ENCODE measurements around the gene CDCA7L.

The CDCA7L gene, protein sequence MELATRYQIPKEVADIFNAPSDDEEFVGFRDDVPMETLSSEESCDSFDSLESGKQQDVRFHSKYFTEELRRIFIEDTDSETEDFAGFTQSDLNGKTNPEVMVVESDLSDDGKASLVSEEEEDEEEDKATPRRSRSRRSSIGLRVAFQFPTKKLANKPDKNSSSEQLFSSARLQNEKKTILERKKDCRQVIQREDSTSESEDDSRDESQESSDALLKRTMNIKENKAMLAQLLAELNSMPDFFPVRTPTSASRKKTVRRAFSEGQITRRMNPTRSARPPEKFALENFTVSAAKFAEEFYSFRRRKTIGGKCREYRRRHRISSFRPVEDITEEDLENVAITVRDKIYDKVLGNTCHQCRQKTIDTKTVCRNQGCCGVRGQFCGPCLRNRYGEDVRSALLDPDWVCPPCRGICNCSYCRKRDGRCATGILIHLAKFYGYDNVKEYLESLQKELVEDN

DNA sequence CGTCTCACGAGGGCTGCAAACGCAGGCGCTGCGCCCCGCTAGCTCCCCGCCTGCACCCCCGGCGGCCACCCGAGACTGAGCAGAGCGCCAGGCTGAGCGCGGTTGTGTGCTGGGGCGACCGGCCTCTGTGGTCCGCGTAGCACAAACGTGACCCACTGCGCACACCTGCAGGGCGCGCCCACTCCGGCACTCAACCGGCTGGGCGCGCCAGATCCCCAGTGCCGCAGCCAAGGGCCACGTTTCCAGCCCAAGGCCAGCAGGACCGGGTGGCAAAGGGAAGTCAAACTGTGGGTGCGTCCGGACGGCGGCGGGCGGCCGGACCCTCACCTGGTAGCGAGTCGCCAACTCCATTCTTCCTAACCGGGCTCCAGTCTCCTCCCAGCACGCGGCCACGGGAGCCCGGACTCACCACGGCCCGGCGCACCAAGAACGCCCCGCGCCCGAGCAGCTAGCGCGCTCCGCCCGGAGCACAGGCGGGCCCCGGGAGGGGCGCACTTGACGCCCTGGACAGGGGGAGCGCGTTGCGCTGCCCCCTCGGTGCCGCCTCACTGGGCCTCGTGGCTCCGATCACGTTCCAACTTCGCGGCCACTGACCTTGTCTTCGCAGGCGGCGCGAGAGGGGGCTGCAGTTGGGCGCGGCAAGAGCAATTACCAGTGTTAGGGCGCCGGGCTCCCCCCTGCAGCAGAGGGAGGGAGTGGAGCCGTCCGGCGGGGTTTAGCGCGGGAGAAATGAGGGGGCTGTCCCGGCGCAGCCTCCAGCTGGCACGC lies at the start of gene CDCA7L:
TSS of gene CDCA7L (minus strand) at position 446 of the 768 bp plus-strand sequence. CDS start at position 351, 95 bp downstream.
- DNase-seq: peak; percentile 80

DNA sequence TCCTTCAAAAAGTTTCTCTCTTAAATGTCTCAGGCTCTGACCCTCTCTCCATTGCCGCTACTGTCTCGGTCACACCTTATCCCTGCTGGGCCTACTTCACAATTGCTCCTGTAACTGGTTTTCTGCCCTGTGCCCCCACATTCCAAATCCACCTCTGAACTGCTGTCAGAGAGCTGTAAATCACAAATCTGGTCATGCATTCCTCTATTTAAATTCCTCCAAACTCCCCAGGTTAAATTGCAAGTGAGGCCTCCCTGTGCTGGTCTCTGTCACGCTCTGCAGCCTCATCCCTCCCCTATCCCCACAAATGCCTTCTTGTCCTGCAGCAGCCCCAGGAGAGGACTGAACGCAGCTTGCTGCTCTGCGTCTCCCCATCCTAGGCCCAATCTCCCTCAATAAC lies 40.4 kb upstream of the CDCA7L start:
- no peak for DNase-seq

- no peak for DNase-seq
Measured at GRCh38 chr7:21984042-21984441, 38.3 kb upstream of the CDCA7L start.

DNA sequence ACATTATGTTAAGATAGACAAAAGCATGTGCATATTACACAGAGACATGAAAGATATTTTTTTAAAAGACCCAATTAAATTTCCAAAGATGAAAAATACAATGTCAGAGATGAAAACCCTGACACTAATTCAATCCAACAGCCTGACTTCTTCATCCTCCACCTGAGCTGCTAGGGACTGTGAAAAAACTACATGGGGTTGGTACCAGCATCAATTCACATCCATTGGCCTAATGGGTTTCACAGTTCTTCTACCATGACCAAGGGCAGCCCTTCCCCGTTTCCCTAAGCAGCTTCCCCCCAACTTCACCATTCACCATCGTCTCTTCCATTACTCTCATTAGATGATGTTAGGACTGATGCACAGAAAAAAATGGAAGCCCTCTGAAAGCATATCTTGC lies 37.4 kb upstream of the CDCA7L start:
- no peak for DNase-seq

GRCh38 chr7:21981524-21981923 lies 35.8 kb upstream of the CDCA7L start:
- DNase-seq: no peak

DNA sequence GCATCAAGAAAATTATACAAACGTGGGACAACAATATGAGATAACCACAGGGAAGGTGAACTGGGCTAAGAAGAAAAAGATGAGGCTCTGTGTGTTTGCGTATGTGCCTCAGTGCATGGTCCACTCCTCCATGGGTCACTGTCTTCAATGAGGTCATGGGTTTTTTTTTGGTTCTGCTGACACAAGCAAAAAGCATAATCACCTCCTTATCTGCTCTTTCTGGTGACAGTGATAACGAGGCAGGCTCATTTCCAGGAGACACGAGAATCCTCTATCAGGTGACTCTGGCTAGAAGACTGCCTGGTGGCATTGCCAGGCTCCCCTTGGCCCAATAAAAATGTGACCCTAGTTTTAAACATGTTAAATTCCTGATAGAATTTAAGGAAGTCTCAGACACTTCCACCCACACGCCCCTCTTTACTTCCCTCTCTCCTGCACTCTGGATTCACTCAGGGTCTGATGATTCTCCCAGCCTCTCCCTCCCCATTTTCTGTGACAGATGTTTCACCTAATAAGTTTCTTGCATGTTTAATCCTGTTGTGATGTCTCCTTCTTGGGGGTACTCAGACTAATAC lies 35.3 kb upstream of the CDCA7L start:
- DNase-seq: no peak

DNA sequence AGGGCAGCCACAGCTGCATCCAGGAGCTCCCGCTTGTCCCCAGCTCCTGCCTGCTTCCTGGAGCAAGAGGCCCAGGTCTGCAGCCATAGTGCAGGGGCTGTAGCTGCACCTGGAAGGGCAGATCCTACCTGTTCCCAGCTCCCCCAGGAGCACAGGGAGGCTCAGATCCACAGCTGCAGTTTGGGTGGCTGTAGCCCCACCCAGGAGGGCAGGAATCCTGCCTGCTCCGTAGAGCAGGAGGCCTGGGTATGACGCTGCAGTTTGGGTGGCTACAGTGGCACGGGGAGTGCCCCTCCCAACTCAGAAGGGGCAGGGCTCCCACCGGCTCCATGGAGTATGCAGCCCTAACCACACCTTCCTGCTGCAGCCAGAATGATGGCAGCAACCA lies 26.7 kb upstream of the CDCA7L start:
- no peak for DNase-seq

DNA sequence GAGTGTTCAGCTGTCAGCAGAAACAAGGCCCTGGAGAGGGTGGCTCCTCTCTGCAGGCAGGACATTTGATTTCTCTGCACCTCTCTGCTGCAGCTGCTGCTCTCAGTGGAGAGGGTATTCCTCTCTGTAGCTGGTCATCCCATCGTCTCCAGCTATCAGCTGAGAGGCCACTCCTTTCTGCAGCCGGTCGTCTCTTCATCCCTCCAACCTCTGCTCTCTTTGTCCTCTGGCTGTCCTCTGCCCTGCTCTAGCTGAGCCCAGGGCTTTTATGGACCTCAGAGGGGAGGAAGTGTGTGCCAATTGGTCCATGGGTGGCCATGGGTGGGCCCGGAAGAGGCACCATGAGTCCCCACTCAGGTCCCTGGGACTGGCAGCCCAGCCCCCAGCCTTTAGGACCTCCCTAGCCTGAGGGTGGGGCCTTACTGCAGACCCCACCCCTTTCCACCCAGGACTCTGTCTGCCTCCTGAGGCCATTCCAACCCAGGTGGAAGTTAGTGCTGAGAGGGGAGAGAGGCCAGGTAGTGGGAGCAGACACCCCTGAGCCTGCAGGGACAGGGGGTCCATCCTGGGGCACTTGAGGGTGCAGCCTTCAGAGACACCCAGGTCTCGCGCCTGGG lies 26.2 kb upstream of the CDCA7L start:
- no peak for DNase-seq

DNA sequence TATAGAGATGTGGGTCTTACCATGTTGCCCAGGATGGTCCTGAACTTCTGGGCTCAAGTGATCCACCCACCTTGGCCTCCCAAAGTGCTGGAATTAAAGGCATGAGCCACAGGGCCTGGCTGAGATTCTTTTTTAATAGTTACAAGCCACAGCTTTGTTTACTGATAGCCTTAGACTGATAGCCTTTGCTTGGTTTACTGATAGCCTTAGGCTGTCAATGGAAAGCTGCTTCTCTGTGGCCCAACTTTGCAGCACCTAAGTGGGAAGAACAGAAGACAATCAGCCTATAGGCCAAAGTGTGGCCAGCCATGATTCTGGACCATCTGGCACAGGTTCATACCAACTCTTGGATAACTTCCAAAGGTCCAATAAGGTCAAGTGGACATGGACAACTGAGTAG lies 24.1 kb upstream of the CDCA7L start:
- no peak for DNase-seq

DNA sequence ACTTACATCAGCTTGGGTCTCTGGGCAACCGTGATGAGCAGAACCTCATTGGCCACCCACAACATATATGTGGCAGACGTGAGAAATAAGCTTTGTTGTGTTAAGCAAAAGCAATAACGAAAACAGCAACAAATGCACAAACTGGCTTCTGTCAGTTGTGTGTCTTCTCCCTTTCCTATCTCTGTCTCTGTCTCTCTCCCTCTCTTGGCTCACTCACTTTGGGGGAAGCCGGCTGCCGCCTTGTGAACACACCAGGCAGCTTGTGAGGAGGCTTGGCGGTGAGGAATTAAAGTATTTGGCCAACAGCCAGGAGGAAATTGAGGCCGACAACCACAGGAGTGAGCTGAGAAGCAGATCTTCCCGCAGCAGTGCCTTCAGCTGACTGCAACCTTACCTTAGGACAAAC lies 21.9 kb upstream of the CDCA7L start:
- no peak for DNase-seq

- DNase-seq: no peak
Measured at GRCh38 chr7:21966271-21966670, 20.6 kb upstream of the CDCA7L start.

DNA sequence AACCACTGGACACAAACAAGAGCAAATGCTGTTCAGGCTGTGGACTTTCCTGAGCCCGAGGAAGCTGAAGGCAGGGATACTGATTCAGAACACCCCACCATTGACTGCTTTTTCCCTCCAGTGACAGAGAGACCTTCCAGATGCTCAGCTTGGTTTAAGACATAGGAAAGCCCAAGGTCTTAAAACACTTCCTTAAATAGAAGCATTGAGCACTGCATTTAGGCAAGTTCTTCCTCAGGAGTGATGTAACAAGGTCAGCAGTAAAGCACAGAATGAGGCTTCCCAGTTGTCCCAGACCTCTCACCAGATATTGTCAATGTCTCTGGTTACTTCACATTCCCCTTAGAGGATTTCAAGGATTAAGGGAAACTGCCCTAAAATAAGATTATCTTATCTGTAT lies 19.6 kb upstream of the CDCA7L start:
- no peak for DNase-seq

GRCh38 chr7:21962677-21963076 lies 17.0 kb upstream of the CDCA7L start:
- no peak for DNase-seq

- DNase-seq: no peak
Measured at GRCh38 chr7:21960922-21961321, 15.2 kb upstream of the CDCA7L start.

- DNase-seq: no peak
Measured at GRCh38 chr7:21959387-21959776, 13.7 kb upstream of the CDCA7L start.

DNA sequence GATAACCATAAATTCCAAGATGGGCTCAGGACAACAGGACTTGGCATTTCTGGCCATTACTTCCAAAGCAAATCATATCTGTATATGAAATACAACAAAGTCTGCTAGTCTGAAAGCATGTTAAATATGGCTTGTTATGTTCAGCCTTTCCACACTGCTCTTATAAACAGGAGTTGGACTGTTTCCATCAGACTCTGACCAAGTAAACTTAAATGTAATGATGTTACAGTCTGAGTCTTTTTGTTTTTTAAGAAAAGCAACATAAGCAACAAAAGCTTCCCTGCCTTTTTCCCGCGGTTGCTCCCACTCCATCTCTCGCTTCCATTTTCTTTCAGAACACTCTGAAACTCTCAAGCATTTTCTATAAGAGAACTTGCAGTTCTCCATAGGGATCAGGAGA lies 8.1 kb upstream of the CDCA7L start:
- DNase-seq: no peak

DNA sequence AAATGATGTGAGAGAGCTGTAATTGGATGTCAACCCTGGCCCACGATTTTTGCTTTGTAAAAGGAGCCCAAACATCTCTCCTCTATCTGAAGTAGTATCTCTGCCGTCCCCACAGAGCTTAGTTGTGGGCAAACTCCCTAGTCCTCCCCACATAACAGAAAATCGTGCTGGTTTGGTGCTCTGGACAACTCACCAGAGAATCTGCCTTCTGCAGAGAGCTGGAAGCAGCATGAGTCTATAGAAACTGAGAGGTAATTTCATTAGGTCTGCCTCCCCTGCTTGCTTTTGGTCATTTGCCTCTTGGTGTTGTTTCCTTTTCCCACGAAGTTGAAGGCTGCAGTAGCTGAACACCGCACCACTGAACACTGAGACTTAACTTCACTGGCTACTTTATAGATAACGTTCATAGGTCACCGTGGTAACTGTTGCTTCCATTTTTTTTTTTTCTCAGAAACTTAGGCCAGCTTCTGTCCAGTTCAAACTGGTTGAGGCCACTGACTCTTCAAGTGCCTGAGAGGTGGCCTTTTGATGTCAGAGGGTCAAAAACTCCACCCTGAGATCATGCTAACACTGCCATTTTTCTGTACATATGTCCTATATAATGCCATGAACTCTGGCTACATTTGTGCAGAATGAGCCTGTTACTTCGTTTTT lies 3.3 kb upstream of the CDCA7L start:
- DNase-seq: no peak

GRCh38 chr7:21948364-21948763 lies 2.7 kb upstream of the CDCA7L start:
- no peak for DNase-seq

- no peak for DNase-seq
Measured at GRCh38 chr7:21947946-21948345, 2.2 kb upstream of the CDCA7L start.

DNA sequence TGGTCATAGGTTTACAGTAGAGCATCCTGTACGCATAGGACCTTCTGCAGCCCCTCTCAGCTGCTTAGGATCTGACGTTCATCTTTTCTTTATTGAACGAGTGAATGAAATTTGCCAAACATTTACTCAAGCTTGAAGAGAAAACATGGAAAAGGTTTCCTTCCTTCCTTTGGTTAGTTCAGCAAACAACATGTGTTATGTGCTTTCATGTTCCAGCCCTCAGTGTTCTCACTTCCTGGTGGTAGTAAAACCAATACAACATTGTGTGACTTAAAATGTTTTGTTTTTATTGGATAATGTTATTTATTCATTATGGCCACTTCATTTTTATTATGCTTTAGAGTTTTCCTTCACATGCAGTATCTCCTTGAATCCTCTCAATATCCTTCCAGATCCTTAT lies 1.4 kb upstream of the CDCA7L start:
- no peak for DNase-seq

GRCh38 chr7:21946222-21946709 lies 567 bp upstream of the CDCA7L start:
- DNase-seq: no peak

GRCh38 chr7:21944616-21945453 lies 864 bp downstream of the CDCA7L start:
- peak; percentile 82 for DNase-seq
